HG02588 (cell line): Measurements from ENCODE around the gene PDPK1.
A peak's percentile ranks its signal among the peaks of the same experiment; 100 is the strongest.

Experiments used
- ATAC-seq: cut with Tn5 transposase; IDR thresholded peaks from one replicate; pipeline ENCODE4 v1.9.1; 2021; ENCODE audit warnings: mild to moderate bottlenecking, moderate library complexity; ENCODE audit not compliant: unreplicated experiment

PDPK1 gene

GRCh38 chr16:2537451-2538379, at the start of gene PDPK1:
TSS of gene PDPK1 (plus strand) at chr16:2538021. CDS start at chr16:2538113, 92 bp downstream.
- ATAC-seq: peak; percentile 82

GRCh38 chr16:2489581-2489980, 48.2 kb upstream of the PDPK1 start:
- no peak for ATAC-seq

DNA sequence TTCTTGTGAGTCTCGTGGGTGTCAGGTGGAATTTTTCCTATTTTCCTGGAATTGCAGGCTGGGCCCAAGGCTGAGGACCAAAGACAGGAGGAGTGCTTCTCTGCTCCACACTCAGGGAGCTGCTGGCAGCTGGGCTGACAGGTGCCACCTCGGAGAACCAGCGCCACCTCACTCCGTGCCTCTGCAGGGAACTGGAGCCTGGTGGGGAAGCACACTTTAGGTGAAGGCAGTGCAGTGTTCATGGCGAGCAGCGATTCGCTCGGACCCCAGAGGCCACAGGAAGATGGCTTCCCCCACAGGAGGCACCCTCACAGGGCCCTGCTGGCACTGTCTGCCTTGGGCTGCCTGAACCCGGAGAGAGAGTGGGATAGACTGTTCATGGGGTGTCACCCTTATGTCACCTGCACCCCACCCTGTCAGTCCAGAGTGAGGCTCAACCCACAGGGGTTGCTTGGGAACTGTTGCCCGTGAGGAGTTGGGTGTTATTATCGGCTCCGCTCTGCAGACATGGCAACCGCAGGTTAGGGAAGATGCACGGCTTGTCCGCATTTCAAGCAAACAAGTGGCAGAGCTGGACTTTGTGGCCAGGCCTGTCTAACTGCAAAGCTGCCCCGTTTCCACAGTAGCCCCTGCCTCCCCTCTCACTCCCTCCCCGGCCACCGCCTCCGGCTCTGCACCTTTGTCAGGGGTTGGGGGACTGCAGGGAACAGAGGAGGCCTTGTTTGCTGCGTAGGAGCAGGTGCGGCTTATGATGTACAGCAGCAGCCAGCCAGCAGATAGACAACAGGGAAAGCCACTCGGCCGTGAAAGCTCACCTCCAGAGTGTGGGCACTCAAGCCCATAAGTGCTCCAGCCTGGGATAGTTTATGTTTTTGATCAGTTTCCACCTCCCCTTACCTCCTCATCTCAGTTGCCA, 47.4 kb upstream of the PDPK1 start:
- no peak for ATAC-seq

GRCh38 chr16:2492292-2492691, 45.5 kb upstream of the PDPK1 start:
- ATAC-seq: no peak

- no peak for ATAC-seq
Measured at GRCh38 chr16:2493605-2494004, 44.2 kb upstream of the PDPK1 start.

GRCh38 chr16:2494616-2495015, 43.2 kb upstream of the PDPK1 start:
- ATAC-seq: no peak

DNA sequence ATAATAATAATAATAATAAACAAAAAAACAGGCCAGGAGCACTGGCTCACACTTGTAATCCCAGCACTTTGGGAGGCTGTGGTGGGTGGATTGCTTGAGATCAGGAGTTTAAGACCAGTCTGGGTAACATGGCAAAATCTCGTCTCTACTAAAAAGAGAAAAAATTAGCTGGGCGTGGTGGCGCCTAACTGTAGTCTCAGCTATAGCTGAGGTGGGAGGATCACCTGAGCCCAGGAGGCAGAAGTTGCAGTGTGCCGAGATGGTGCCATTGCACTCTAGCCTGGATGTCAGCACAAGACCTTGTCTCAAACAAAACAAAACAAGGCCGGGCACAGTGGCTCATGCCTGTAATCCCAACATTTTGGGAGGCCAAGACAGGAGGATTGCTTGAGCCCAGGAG, 42.8 kb upstream of the PDPK1 start:
- ATAC-seq: no peak

GRCh38 chr16:2496223-2497115, 41.4 kb upstream of the PDPK1 start:
- ATAC-seq: no peak

DNA sequence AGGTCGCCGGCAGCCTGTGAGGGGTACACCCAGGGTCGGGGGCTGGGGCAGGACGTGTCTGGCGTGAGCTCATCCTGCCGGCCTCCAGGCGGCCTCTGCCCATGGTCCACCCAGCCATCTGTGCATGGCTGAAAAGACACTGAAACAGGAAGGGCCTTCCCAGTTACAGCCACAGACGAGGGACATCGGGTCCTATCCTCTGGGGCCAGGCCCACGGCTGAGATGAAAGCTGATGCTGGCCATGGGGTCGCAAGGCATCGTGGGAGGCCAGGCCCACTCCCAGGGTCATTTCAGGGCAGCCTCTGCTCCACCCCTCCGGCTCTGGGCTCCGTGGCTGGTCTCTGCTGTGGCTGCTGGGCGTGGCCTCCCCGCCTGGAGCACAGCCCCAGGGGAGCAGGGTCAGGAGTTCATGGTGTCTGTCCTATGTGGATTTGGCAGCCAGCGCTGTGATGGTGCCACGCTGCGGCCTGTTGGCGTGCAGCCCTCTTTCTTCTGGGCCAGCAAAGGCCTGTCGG, 40.6 kb upstream of the PDPK1 start:
- no peak for ATAC-seq

DNA sequence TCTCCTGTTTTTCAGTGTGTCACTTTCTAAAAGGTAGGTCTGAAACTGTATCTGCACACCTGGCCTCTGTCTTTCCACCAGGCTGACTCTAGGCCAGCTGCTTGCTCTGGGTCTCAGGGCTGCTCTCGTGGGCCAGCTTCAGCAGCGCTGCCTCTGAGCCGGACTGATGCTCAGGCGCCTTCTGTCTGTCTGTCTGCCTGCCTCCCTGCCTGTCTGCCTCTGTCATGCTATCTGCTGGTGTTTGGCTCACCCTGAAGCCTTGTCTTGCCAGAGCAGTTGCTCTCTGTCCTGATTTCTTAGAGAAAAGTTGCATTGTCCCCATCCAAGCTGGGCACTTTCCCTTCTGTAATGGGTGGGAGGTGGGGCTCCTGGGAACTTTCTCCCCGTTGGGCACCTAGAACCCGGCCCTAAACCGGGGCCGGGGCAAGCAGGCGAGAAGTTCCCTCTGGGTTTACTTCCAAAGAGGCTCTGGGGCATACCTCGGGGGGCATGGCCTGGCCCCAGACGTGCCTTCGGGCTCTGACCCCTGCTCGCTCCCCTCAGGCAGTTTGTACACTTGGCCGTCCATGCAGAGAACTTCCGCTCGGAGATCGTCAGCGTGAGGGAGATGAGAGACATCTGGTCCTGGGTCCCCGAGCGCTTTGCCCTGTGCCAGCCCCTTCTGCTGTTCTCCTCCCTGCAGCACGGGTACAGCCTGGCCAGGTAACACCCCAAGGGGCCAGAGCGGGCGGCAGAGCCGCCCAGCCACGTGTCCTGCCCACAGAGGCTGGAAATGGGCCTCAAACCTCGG, 39.9 kb upstream of the PDPK1 start:
- ATAC-seq: no peak

DNA sequence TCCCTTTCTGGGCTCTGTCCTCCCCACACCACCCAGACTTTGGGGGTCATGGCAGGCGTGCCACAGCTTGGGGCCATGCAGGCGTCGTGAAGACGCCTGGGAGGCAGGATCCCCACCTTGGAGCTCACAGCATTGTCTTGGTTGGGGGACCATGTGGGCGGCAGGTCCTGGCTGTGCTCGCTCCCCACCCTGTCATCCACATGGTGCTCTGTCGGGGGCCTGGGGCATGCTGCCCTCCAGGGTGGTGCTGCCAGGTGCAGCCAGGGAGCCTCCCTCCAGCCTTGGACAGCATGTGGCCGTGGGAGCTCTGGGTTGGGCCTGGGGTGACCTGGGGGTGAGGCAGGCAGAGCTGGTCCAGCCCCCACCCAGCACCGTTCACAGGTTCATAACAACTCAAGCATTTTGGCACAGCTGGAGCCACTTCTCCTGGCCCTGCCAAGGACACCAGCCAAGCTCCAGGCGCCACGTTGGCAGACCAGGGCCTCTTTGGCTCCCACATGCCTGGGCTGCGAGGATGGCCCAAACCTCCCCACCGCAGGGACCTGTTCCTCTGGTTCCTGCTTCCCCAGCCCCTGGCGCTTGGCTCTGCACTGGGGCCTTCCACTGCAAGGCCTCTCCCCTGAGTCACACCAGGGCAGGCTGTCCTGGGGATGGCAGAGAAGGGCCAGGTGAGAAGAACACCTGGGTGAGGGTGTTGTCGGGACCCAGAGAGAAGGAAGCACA, 39.1 kb upstream of the PDPK1 start:
- ATAC-seq: no peak

- no peak for ATAC-seq
Measured at GRCh38 chr16:2499454-2499853, 38.4 kb upstream of the PDPK1 start.

DNA sequence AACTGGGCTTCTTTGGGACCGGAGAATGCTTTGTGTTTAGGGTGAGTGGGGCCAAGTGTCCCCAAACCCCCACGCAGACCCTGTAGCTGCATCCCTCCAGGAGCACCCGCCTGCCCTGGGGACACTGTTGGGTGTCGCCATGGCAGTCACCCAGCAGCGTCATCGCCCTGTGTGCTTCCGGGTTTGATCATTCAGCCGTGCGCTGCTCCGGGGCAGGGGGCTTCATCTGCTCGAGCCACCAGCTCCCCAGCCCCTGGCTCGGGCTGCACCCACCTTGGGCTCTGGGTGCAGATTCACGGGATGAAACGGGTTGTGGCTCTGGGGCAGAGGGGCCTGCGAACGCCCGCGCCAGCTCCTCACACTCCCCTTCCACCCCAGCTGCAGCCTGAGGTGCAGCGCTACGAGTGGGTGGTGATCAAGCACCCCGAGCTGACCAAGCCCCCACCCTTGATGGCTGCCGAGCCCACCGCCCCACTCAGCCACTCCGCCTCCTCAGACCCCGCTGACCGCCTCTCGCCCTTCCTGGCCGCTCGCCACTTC, 37.9 kb upstream of the PDPK1 start:
- no peak for ATAC-seq

- ATAC-seq: no peak
Measured at GRCh38 chr16:2500430-2500917, 37.3 kb upstream of the PDPK1 start.

GRCh38 chr16:2500918-2501750, 36.7 kb upstream of the PDPK1 start:
- no peak for ATAC-seq

- no peak for ATAC-seq
Measured at GRCh38 chr16:2501946-2502895, 35.6 kb upstream of the PDPK1 start.

DNA sequence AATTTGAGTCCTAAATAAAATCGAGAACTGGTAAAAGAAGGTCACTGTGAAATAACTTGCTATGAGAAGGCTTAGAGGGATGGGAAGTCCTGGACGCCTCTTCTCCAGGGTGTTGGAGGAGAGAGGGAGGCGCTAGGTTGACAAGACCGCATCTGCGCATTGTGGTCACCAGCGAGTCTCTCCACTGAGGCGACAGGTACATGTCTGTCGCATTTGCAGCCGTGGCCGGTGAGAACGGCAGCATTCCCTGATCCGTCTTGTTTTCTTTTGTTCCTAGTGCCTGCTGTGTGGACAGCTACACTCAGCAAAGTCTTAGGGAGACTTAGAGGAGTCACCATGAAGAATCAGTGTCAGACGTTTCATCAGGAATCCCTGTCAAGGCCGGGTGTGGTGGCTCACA, 32.1 kb upstream of the PDPK1 start:
- no peak for ATAC-seq
